HepG2 (cell line): ENCODE data around the gene RASL10B. TPM values are rescaled to one million over a fixed set of nuclear protein-coding genes. Genes with fewer than 3 reads are reported as not detected.

Source experiments
- E2F2 ChIP-seq: sonication (generic); formaldehyde crosslinking; IDR thresholded peaks from 2 replicates; pipeline ENCODE4 v1.4.0; 2020; ENCODE audit warnings: missing genetic modification reagents, borderline replicate concordance
- FLYWCH1 ChIP-seq: sonication (generic); formaldehyde crosslinking; IDR thresholded peaks from 2 replicates; pipeline ENCODE4 v1.8.1; 2023; ENCODE audit warnings: mild to moderate bottlenecking, missing genetic modification reagents
- KAT8 ChIP-seq: IDR thresholded peaks from 2 replicates; pipeline ENCODE4 v1.6.1; 2016; ENCODE audit warnings: missing genetic modification reagents, missing compliant biosample characterization
- MTF1 ChIP-seq: sonication (generic); formaldehyde crosslinking; IDR thresholded peaks from 2 replicates; pipeline ENCODE4 v1.5.0; 2020; ENCODE audit warnings: missing genetic modification reagents
- RBAK ChIP-seq: sonication (generic); formaldehyde crosslinking; IDR thresholded peaks from 2 replicates; pipeline ENCODE4 v1.5.1; 2020; ENCODE audit warnings: mild to moderate bottlenecking, missing genetic modification reagents
- REST ChIP-seq, 2 experiments: IDR thresholded peaks; 2 replicates each; pipeline ENCODE4 v1.6.1; 2011 to 2012; ENCODE audit warnings: low read length in 2 of 2, borderline replicate concordance in 1 of 2, low read depth in 1 of 2, mild to moderate bottlenecking in 1 of 2, moderate library complexity in 1 of 2
- SAFB2 ChIP-seq: sonication (generic); formaldehyde crosslinking; IDR thresholded peaks from 2 replicates; pipeline ENCODE4 v1.5.1; 2020; ENCODE audit warnings: missing genetic modification reagents, low read depth, mild to moderate bottlenecking, borderline replicate concordance
- TFDP1 ChIP-seq: IDR thresholded peaks from 2 replicates; pipeline ENCODE4 v1.6.1; 2016; ENCODE audit warnings: missing compliant biosample characterization, missing genetic modification reagents, borderline replicate concordance
- THAP9 ChIP-seq: sonication (generic); formaldehyde crosslinking; IDR thresholded peaks from 2 replicates; pipeline ENCODE4; 2020; ENCODE audit warnings: missing genetic modification reagents, mild to moderate bottlenecking, borderline replicate concordance
- TIGD3 ChIP-seq: sonication (generic); formaldehyde crosslinking; IDR thresholded peaks from 2 replicates; pipeline ENCODE4 v1.5.1; 2020; ENCODE audit warnings: mild to moderate bottlenecking, missing genetic modification reagents, borderline replicate concordance
- ZNF20 ChIP-seq: sonication (generic); formaldehyde crosslinking; IDR thresholded peaks from 2 replicates; pipeline ENCODE4 v1.4.0; 2020; ENCODE audit warnings: mild to moderate bottlenecking, moderate library complexity, missing genetic modification reagents
- ZNF253 ChIP-seq: sonication (generic); formaldehyde crosslinking; IDR thresholded peaks from 2 replicates; pipeline ENCODE4 v1.8.0; 2022; ENCODE audit warnings: mild to moderate bottlenecking, missing genetic modification reagents, borderline replicate concordance
- ZNF691 ChIP-seq: sonication (generic); formaldehyde crosslinking; IDR thresholded peaks from 2 replicates; pipeline ENCODE4 v1.4.0; 2020; ENCODE audit warnings: missing genetic modification reagents, low read depth, mild to moderate bottlenecking, borderline replicate concordance
- ZNF709 ChIP-seq: sonication (generic); formaldehyde crosslinking; IDR thresholded peaks from 2 replicates; pipeline ENCODE4 v1.5.0; 2020; ENCODE audit warnings: mild to moderate bottlenecking, missing genetic modification reagents
- ZNF792 ChIP-seq: IDR thresholded peaks from 2 replicates; pipeline ENCODE4 v1.6.1; 2016
- ZSCAN31 ChIP-seq: sonication (generic); formaldehyde crosslinking; IDR thresholded peaks from 2 replicates; pipeline ENCODE4 v1.5.0; 2020; ENCODE audit warnings: low read depth, mild to moderate bottlenecking, missing genetic modification reagents
- polyA plus RNA-seq, 8 experiments: library from polyadenylated mRNA; depleted of rRNA in 3 of 8; stranded (reverse) in 7 of 8; unstranded in 1 of 8; fragments of >200 nt; fragmentation: Illumina TruSeq in 4 of 8; extraction: Trizol in 4 of 8; gene quantifications; 2 replicates each; pipeline versions ENCODE4 v1.2.1 to v1.2.3, GENCODE V29; 2011 to 2016; ENCODE audit warnings: low read depth in 4 of 8, missing spikeins in 1 of 8, mixed read lengths in 1 of 8; ENCODE audit not compliant: insufficient read depth in 1 of 8
- total RNA-seq, 5 experiments: library from RNA; depleted of rRNA; stranded (reverse); fragments of >200 nt; fragmentation: Illumina TruSeq; extraction: Trizol; gene quantifications; 2 replicates each; pipeline ENCODE4 v1.2.3, GENCODE V29; 2016; ENCODE audit warnings: low read depth in 1 of 5

The RASL10B gene
- total and polyA plus RNA-seq, 2 of the 13 experiments (the other 11 are each of a cell fraction or from before 2014, with no cell fraction given), result 8.8 to 11.0 TPM

- TF ChIP-seq REST (IDR thresholded peaks at IDR 0.05; ENCODE audit: borderline replicate concordance in 1 of 2, low read depth in 1 of 2, low read length in 2 of 2) (no peak), TIGD3 (CRISPR knock-in tag) (no peak), MTF1 (CRISPR knock-in tag) (no peak), ZNF792 (CRISPR knock-in tag) (peak; percentile 61; the same call in 1 of the 2 replicates), ZNF20 (CRISPR knock-in tag) (no peak), KAT8 (peak; percentile 38; the same call in 1 of the 2 replicates), SAFB2 (CRISPR knock-in tag) (peak; percentile 59; the same call in 1 of the 2 replicates), E2F2 (CRISPR knock-in tag) (no peak), ZNF709 (CRISPR knock-in tag) (peak; percentile 57; the same call in 1 of the 2 replicates), ZNF691 (CRISPR knock-in tag) (peak; percentile 85; the same call in 1 of the 2 replicates), THAP9 (CRISPR knock-in tag) (peak; percentile 43; the same call in 1 of the 2 replicates), FLYWCH1 (CRISPR knock-in tag) (no peak), TFDP1 (peak; percentile 73; the same call in 1 of the 2 replicates), ZNF253 (CRISPR knock-in tag) (0 out of 2 replicates have a peak, but pooled peaks have one; percentile 50), RBAK (CRISPR knock-in tag) (no peak), ZSCAN31 (CRISPR knock-in tag) (peak; percentile 92)
Observed at GRCh38 chr17:35764123-35764991, 32.9 kb downstream of the RASL10B start (continued).
